Prostate gland (tissue), 2 donors: ENCODE measurements around the gene AKR1D1. TPM values are rescaled to one million over a fixed set of nuclear protein-coding genes. Genes with fewer than 3 reads are reported as not detected.
"Not testable (repeated sequence)": the region's sequence is repeated elsewhere in the genome, so short reads cannot be mapped to it uniquely, and the experiment has no call there.

Experiments
- DNase-seq: peaks from one replicate; pipeline ENCODE4 v3.0.0-alpha.2; 2019; ENCODE audit warnings: low spot score
- H3K27ac ChIP-seq, 2 donors: fragments of 200-600 bp; sonication (generic); 2 replicates each; pipeline ENCODE4 v1.5.1; 2017 to 2019
- H3K27me3 ChIP-seq: fragments of 200-600 bp; sonication (generic); replicated peaks from 2 replicates; pipeline ENCODE4 v1.5.1; 2019; ENCODE audit not compliant: insufficient read depth
- H3K36me3 ChIP-seq, 2 donors: fragments of 200-600 bp; sonication (generic); 1 replicate in 1 of 2; 2 replicates in 1 of 2; pipeline versions ENCODE4 v1.5.1 to v1.8.1; 2017 to 2019
- H3K4me1 ChIP-seq: fragments of 200-600 bp; sonication (generic); replicated peaks from 2 replicates; pipeline ENCODE4 v1.5.1; 2019
- H3K4me3 ChIP-seq, 2 donors: fragments of 200-600 bp; sonication (generic); 2 replicates each; pipeline ENCODE4 v1.5.1; 2017 to 2019
- H3K9me3 ChIP-seq: fragments of 200-600 bp; sonication (generic); 2 replicates; pipeline ENCODE4 v1.5.1; 2017
- CTCF ChIP-seq, 4 experiments: fragments of 200-600 bp in 2 of 4; fragments of 450-650 bp in 2 of 4; sonication (generic) in 2 of 4; IDR thresholded peaks; 1 replicate in 3 of 4; 2 replicates in 1 of 4; pipeline ENCODE4 v1.5.1; 2016 to 2019; ENCODE audit warnings: antibody characterized with exemption in 4 of 4, mild to moderate bottlenecking in 2 of 4, moderate library complexity in 2 of 4
- POLR2A ChIP-seq: fragments of 450-650 bp; IDR thresholded peaks from one replicate; pipeline ENCODE4 v1.6.1; 2016; ENCODE audit warnings: antibody characterized with exemption, mild to moderate bottlenecking
- POLR2AphosphoS5 ChIP-seq: sonication (generic); formaldehyde crosslinking; IDR thresholded peaks from one replicate; pipeline ENCODE4 v1.6.1; 2017; ENCODE audit warnings: antibody characterized with exemption
- WGBS: methylation state at CpG from one replicate; pipeline ENCODE4 v1.1.5; 2018; 5-methylcytosine and 5-hydroxymethylcytosine counted together
- intact Hi-C: fragments of 100-400 bp; cut with DNase I; formaldehyde crosslinking; loops from one replicate; pipeline ENCODE4 v1.14.2; 2022
- total RNA-seq, 2 donors: library from RNA; depleted of rRNA; stranded (reverse); fragments of >200 nt; gene quantifications; one replicate each; pipeline ENCODE4 v1.1.0, GENCODE V29; 2016

AKR1D1 gene
- total RNA-seq, 2 donors from 2014 or later, result not detected

- Histone ChIP-seq H3K4me1 (no peaks in the 10 kb centered on the region), H3K36me3 (no peaks in the 10 kb centered on the region), H3K4me3 (no peak overlapping the region), H3K9me3 (no peaks in the 10 kb centered on the region), H3K27me3 (no peaks in the 10 kb centered on the region), H3K27ac (no peak overlapping the region)
- intact Hi-C loops, result no loop called here
- TF ChIP-seq CTCF (IDR thresholded peaks at IDR 0.05), result no peak
- TF ChIP-seq POLR2AphosphoS5, result no peak
- TF ChIP-seq POLR2A, result no peak
- DNase-seq, result no peak
These were observed 44.1 kb upstream of the AKR1D1 start for GRCh38 chr7:138032186-138032585.

GRCh38 chr7:138032770-138033169, 43.5 kb upstream of the AKR1D1 start:
- TF ChIP-seq POLR2AphosphoS5 (no peak), CTCF (IDR thresholded peaks at IDR 0.05) (no peak), POLR2A (no peak)
- Histone ChIP-seq H3K27me3 (no peaks in the 10 kb centered on the region), H3K4me3 (no peak overlapping the region), H3K4me1 (no peaks in the 10 kb centered on the region), H3K27ac (no peak overlapping the region), H3K36me3 (no peaks in the 10 kb centered on the region), H3K9me3 (no peaks in the 10 kb centered on the region)
- 89% methylated on average over 3 of the region's 3 CpGs for WGBS
- no peak for DNase-seq
- intact Hi-C loops, result no loop called here

GRCh38 chr7:138033241-138033640, 43.0 kb upstream of the AKR1D1 start:
- TF ChIP-seq POLR2A (no peak), POLR2AphosphoS5 (no peak), CTCF (IDR thresholded peaks at IDR 0.05) (no peak)
- Histone ChIP-seq H3K4me1 (no peaks in the 10 kb centered on the region), H3K27ac (no peak overlapping the region), H3K4me3 (no peak overlapping the region), H3K9me3 (no peaks in the 10 kb centered on the region), H3K27me3 (no peaks in the 10 kb centered on the region), H3K36me3 (no peaks in the 10 kb centered on the region)
- WGBS, result 89% methylated on average over 4 of the region's 4 CpGs
- DNase-seq, result no peak
- intact Hi-C loops, result no loop called here

- Histone ChIP-seq H3K27ac (no peak overlapping the region), H3K9me3 (no peaks in the 10 kb centered on the region), H3K4me1 (no peaks in the 10 kb centered on the region), H3K27me3 (no peaks in the 10 kb centered on the region), H3K4me3 (no peak overlapping the region), H3K36me3 (no peaks in the 10 kb centered on the region)
- DNase-seq, result no peak
- 64% methylated on average over 2 of the region's 2 CpGs for WGBS
- intact Hi-C loops, result no loop called here
- TF ChIP-seq POLR2AphosphoS5, result no peak
- TF ChIP-seq CTCF (IDR thresholded peaks at IDR 0.05), result no peak
- TF ChIP-seq POLR2A, result no peak
These were observed 40.1 kb upstream of the AKR1D1 start for GRCh38 chr7:138036135-138036534.

GRCh38 chr7:138040063-138040462, 36.2 kb upstream of the AKR1D1 start:
- H3K9me3 ChIP-seq, H3K36me3 ChIP-seq, H3K4me1 ChIP-seq, intact Hi-C loops, H3K27ac ChIP-seq, H3K4me3 ChIP-seq, H3K27me3 ChIP-seq, DNase-seq: not testable (repeated sequence)
- 53% methylated on average over 1 of the region's 1 CpG for WGBS
